8988T (cell line): ENCODE data around the gene TIAM2.
A peak's percentile ranks its signal among the peaks of the same experiment; 100 is the strongest.

ENCODE experiments used
- DNase-seq: peaks from one replicate; pipeline ENCODE4 v3.0.0; 2011

The TIAM2 gene

DNA sequence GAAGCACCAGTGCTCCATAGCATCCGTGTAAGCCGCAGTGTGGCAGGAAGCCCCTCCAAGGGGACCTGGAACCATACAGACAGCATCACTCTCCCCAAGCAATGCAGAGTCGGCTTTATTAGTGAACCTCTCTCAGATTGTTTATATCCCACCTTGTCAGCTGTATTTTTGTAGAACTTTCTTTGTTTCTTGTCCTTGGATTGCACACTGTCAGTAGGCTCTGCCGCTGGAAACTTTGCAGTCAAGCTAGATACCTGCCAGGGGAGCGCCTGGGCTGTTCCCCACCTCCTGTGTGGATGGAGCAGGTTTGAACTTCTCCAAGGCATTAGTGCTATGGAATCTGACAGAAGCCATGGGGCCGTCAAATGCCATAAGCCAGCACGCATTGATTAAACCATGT, 250.1 kb downstream of the TIAM2 start:
- no peak for DNase-seq

DNA sequence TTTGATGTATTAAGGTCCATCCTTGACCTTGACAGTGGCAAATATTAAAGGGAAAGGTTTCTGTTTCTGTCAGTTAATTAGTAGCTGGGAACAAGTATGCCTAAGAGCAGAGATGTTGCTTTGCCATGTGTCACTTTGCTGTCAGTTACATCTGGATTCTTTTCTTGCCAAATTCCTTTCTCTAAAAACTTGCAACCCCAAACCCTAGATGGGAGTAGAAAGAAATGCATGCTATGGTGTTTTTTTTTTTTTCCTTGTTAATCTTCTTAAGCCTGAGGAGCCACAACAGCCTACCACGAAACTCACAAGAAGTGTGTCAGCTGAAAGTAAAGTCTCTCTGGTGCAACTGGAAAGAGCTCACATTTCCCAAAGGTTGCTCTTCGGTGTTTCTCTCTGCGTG, 250.7 kb downstream of the TIAM2 start:
- DNase-seq: no peak

DNA sequence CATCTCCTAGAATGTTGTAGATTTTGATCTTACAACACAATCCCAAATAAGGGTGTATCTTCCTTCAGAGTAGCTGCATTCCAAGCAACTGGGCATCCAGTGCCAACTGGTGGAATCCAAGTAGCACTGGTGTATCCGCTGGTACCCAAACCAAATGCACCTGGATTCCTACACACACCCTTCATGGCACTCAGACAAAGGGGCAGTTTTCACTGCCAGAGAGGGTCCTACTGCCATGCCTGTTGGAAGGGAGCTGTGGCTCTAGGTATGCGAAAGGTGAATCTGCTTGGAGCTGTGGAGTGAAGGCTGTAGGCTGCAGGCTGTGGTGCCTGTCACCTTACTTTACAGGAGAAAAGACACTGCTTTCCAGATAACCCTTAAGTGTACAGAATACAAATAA, 251.7 kb downstream of the TIAM2 start:
- no peak for DNase-seq

DNA sequence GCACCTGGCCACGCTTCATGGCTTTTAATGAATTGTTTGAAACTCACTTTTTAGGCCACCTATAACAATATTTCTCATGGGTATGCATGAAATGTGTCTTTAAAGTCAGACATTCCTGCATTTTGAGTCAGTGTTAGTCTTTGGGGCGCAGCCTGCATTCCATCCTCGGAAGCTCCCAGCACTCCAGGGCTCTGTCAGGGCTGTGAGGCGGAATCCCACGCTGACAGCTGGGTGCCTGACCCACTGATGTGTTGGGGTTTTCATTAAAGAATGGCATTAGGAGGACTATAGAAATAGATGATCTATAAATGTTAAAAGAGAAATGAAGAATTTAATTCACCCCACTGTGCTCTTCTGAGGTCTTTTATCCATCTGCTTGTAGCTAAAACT, 252.5 kb downstream of the TIAM2 start:
- DNase-seq: no peak

DNA sequence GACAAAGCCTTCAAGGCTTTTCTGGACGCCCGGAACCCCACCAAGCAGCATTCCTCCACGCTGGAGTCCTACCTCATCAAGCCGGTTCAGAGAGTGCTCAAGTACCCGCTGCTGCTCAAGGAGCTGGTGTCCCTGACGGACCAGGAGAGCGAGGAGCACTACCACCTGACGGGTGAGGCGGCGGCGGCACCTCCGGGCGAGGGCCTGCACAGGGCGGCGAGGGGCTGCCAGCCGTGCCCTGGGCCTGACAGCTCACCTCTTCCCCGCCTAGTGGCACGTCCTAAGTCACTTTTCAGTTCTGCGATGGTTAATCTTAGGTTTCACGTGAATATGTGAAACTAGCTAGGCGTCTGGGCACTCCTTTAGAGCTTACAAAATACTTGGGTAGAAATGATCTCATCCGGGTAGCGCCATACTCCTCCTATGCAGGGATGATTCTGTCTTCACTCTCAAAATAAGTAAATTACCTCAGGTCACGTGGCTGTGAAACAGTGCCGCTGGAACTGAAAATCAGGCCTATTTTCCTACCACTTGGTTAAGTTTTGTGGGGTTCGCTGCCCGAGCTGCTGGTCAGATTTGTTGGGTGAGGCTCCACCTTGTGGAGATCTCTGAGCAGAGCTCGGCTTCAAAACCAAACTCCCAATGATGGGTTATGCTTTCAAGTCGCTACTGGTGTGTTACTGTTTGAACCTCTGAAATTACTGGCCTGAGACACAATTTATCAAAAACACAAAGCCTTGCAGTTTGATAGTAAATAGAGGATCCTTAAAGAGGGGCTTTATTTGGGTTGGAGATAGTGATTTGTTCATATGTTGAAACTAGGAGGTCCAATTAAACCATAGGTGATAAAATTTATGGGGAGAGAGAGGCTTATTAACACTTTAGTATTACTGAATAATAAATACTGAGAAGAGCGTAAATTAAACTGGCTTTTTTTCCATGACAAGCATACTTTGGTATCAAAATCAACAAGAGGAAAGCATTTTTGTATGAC, 253.2 kb downstream of the TIAM2 start:
- peak; percentile 36 for DNase-seq

DNA sequence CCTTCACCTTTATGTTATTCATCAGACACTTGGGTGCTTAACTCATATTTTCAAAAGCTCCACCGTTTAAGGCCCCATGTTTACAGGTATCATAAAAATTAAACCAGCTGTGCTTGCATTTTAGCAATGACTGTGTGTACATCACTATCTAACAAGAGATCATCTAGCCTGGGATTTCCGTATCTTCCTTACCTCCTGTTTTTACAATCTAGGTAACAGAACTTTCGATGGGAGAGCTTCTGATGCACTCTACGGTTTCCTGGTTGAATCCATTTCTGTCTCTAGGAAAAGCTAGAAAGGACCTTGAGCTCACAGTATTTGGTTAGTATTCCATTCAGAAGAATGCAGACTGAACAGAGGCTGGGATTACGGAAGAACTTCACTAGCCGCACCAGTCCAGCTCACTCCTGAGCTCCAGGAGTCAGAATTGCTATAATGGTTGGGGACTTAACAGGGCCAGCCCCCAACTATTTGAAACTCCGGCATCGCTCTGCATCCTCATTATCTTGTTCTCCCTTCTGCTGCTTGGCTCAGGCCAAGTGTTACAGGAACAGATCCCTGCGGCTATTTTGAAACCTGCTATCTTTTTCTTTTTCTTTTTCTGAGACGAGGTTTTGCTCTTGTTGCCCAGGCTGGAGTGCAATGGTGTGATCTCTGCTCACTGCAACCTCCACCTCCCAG, 255.7 kb downstream of the TIAM2 start:
- no peak for DNase-seq

DNA sequence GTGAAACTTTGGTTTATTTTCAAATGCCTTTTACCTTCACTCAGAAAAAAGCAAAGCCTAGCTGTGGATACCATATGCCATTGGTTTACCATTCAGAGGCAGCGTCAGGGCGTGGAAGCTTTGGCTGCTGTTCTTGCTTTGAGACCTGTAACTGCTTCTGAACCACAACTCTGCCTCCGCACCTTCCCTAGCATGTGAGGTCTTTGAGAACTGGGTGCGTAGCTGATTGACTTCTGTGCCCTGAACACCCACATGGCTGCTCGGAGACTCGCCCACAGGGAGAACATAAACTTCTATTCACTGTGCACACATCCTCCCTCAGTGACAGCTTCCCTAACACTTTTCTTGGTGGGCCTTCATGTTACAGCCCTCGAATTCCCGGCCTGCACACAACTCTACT, 257.5 kb downstream of the TIAM2 start:
- DNase-seq: no peak

DNA sequence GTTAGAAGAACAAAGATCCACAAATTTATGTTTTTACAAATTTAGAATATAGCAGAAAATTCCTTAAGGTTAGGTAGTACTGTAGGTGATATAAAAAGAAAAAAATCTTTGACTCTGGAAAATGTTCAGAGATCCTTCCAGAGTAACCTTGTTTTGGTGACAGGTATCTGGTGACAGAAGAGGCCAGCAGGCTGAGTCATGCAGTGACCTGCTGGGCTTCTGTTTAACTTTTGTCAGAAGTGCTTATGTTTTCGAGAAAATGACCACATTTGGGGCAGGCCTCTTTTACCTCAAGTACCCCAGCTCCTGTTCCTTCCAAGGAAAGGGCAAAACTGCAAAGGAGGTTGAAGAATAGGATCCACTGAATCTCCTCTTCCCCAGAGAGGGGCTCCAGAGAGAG, 258.2 kb downstream of the TIAM2 start:
- no peak for DNase-seq

DNA sequence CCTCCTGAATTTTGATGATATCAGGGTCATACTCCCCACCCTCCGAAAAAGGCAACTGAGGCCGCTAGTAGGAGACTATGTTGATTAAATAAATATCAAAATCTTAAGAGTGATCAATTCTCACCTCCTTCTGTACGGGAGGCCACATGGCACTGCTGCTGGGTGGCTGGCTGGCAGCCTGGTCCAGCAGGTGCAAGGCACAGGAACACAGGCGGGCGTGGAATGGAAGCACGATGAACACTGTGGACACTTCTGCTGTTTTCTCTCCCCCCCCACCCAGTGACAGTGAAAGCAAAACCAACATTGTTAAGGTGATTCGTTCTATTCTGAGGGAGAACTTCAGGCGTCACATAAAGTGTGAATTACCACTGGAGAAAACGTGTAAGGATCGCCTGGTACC, 259.0 kb downstream of the TIAM2 start:
- DNase-seq: no peak

DNA sequence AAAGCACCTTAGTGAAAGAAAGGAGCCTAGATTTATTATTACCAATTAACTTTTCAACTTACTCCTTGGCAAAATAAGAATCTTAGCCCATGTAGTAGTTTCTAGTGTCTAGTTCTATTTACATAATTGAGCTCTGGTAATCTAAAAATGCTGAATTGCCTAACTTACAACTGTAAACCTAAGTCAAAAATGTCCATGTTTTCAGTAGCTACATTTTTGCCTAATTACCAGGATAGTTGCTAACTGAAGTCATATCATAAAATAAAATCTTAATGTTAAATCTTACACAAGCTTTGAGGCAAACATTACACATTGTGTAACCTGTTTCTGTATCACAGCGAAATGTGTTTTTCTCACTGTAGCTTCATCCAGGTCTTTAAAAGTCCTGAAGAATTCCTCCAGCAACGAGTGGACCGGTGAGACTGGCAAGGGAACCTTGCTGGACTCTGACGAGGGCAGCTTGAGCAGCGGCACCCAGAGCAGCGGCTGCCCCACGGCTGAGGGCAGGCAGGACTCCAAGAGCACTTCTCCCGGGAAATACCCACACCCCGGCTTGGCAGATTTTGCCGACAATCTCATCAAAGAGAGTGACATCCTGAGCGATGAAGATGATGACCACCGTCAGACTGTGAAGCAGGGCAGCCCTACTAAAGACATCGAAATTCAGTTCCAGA, 261.1 kb downstream of the TIAM2 start:
- no peak for DNase-seq

DNA sequence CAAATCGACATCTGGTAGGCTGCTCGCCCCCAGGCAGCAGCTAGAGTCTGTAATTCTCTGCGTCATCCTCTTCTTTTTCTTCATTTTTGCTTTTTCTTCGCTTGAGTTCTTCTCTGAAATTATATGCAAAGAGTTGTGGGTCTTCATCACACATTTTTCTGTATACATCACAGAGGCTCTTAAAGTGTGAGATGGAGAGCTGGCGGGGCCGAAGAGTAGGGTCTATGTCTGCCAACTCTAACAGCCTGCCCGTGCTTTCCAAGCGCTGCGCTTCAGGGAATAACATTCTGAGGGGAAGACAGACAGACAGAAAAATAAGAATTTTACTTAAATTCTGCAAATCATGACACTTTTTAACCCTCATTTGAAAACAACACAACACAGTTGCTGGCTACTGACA, 262.7 kb downstream of the TIAM2 start:
- DNase-seq: no peak

DNA sequence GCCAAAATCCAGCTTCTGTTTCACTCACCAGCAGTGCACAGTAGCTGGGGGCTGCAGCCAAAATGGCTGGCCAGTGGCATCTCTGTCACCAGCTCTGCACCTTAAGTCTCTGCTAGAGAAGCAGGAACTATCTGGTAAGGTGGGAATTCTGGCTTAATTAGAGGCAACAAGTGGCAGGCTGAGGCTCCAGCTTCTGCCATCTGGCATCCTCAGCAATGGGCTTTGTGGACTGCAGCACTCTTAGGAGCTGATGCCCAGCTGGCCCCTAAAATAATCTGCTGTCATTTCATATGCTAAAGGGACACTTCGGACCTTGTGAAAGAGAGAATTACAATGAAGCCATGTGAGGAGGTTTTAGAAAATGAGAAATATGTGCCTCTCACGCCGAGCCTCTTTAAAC, 264.1 kb downstream of the TIAM2 start:
- no peak for DNase-seq

DNA sequence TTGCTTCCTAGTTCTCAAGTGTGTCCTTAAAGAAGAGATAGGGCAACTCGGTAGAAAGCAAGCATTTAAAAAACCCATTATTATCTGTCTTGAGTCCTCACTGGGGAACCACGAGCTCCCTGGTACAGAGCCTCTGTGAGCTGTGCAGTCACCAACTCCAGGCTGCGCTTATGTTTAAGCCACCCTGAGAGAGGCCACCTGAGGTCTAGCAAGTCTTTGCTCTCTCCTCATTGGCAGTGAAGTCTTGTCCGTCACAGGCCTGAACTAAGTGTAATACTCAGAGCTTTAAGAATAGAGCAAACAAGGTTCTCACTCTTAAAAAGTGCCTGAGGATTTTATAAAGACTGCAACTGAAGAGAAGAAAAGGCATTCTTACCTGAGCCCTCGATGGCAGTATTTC, 264.8 kb downstream of the TIAM2 start:
- DNase-seq: no peak

DNA sequence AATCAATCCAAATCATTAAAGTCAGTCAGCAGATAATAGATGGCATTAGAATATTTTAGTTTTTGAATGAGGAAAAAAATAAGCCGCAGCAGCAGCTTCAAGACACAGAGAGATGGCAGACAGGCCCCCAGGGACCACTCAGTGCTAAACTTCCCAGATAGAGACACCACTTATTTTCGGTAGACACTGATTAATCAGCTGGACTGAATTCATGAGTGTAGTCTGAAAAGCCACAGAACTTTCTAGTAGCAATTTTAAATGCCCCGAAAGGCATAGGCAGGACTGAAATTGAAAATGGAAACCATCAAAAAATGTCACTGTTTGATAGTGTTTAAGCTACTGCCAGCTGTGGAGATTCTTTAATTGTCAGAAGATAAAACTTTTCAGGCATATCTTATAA, 265.6 kb downstream of the TIAM2 start:
- DNase-seq: no peak

DNA sequence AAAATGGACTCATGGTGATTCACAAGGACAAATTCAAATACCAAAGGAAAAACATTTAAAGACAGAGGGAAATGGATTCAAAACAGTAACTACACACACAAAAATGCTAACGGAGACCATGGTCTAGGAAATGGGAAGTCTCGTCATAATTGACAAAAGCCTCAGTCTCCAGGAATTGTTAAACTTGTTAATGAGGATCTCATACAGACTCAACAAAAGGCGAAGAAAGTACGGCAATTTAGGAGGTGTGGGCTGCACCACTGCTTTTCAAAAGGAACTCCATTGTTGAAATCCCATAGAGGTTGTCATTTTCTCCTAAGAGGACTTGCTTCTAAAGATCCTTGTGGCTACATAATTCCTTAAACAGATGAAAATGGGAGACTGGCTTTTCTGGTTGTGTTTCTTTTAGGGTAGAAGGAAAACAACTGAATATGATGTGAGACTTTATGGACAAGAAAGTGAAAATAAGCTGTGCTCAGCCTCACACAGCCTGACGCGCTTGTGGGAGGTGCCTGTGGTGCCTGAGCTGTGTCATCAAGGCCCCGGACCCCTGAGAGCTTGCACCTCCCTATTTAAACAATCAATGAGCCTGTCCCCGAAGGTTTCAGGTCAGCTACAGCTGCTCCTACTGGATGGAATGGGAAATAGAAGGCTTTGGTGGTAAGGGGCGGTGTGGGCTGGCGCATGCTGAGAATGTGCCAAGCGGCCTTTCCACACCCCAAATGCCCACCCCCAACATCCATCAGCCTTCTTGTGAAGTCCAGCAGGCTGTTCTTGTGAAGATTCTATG, 266.2 kb downstream of the TIAM2 start:
- DNase-seq: no peak

DNA sequence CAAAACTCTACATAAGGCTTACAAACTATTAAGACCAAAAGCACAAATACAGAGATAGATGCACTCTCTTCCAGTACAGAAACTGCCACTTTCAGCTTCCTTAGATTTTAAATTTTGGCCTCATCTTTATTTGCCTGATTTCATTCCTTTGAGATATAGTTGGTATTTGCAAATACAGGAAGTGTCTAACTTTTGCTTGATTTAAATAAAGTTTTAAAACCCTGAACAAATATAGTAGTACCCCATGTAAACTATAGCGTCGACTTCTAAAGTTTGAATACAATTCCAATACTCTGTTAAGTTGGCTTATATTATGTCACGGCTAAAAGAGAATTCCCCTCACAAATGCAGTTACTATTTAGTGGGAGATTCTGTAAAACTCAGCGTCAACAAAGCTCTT, 267.5 kb downstream of the TIAM2 start:
- no peak for DNase-seq

DNA sequence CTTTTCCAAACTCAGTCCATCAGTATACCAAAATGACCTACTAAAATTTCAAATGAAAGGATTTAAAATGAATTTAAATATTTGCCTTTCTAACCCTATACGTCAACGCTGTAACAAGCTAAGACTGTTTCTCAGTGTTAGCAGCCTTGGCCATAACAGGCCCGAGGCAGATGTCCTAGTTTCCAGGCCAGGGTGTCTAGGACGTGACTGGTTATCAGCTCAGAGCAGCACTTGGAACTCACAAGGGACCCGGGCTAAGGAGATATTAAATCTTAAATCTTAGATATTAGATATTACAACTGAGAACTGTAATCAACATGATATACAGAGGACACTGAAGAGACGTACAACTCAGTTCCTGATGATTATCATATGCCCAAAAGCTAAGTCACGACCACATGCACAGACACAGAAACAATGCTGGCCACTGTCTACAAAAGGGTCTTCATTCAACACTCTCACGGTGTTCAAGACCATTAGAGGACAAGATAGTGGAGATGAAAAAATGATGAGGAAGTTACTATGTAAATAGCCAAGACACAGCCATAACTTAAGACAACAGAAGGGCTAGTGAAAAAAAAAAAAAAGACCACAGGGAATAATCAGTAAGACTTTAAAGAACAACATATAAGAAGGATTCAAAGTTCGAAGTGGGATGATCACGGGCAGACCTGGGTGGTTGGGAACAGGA, 268.4 kb downstream of the TIAM2 start, which contains the start of gene CLDN20:
Gene CLDN20 (plus strand): TSS at position 641 of the 691 bp plus-strand sequence. CDS start 11,707 bp downstream, outside the sequence.
- no peak for DNase-seq

DNA sequence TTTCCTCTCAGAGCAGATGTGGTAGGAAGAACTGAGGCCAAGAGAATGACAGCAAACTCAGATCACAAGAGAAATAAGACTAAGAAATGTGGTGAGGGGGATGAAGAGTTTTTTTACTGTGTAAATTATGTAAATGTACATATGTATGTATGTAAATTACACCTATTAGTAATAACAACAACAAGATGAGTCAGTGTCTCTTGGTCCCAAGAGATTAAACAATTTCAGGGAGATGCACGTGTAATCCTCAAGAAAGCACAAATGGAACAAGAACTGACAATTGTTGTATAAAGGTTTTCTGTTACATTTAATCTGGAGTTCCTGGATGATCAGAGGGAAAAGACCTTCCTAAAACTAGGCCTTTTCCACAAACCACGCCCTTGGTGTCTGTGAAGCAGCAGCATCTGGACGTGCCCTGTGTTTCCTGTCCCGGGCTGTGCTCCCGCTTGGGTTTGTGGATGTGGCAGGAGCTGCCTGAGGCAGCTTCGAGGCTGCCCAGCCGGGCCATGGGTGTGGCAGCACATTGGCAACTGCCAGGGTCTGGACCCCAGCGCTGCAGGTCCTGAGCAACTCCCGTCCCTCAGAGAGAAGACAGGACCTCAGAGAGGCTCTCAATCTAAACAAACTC, 269.7 kb downstream of the TIAM2 start:
- DNase-seq: no peak

DNA sequence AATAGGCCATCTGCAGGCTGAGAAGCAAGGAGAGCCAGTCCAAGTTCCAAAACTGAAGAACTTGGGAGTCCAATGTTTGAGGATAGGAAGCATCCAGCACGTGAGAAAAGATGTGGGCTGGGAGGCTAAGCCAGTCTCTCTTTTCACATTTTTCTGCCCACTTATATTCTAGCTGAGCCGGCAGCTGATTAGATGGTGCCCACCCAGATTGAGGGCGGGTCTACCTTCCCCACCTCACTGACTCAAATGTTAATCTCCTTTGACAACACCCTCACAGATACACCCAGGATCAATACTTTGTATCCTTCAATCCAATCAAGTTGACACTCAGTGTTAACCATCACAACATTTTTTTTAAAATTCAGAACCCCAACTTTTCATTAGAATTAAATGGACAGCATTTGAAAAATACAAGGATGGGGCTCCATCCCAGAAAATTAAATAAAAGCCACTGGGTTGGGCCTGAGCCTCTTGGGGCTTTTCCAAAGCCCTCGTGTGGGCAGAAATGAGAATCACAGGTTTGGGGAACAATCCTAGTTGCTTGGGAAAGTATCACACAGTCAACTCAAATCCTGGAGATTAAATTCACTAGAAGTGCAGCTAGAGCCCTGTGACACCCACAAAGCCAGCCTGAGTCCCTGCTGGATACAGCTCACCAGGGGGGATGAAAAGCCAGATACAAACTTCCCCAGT, 270.9 kb downstream of the TIAM2 start:
- no peak for DNase-seq

DNA sequence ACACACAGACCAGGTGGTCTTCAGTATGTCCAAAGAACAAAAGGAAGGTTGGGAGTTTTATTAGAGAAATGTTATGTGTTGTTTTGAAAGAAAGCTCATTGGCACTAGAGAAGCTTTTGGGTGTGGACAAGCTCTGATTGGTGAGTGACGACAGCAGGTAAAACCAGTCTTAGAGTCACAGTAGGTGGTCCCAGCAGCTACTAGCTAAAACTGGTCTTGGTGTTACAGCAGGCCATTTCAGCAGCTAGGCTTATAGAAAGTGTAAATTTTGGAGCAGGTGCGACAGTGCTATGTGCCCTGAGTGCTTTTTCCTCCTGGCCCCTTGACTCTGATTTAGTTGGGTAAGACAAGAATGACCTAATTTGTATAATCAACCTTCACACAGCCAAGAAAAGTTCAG, 272.3 kb downstream of the TIAM2 start:
- DNase-seq: no peak
